ENCODE measurements around the gene VAV2. TPM values are rescaled to one million over a fixed set of nuclear protein-coding genes. Genes with fewer than 3 reads are reported as not detected.

VAV2 gene
- total RNA-seq, 1 donor from 2014 or later: 6.0 TPM

GRCh38 chr9:133874060-133874657 is 118.0 kb downstream of the VAV2 start:
- no peak for DNase-seq

GRCh38 chr9:133873461-133873891 is 118.6 kb downstream of the VAV2 start:
- DNase-seq: peak; percentile 35

- DNase-seq: no peak
Measured at GRCh38 chr9:133873009-133873408, 119.1 kb downstream of the VAV2 start.

GRCh38 chr9:133870598-133871595 is 121.2 kb downstream of the VAV2 start:
- no peak for DNase-seq

- no peak for DNase-seq
Measured at GRCh38 chr9:133869674-133870405, 122.3 kb downstream of the VAV2 start.

DNA sequence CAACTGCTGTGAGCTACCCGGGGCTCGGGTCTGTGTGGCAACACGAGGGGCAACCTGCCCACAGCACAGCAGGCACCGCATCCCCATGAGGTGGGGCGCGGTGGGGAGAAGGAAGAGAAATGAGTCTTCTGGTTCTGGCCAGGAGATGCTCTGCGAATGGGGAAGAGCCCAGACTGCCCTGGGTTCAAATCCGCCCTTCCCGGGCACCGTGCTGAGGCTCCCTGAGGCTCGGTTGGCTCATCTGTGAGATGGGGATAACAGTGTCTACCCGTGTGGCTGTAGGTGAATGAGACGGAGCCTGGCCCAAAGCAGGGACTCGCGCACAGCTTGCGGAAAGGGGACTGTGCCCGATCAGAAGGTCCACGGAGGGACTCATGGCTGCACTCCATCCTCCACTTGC is 123.9 kb downstream of the VAV2 start:
- DNase-seq: no peak

GRCh38 chr9:133866946-133867345 is 125.2 kb downstream of the VAV2 start:
- no peak for DNase-seq

DNA sequence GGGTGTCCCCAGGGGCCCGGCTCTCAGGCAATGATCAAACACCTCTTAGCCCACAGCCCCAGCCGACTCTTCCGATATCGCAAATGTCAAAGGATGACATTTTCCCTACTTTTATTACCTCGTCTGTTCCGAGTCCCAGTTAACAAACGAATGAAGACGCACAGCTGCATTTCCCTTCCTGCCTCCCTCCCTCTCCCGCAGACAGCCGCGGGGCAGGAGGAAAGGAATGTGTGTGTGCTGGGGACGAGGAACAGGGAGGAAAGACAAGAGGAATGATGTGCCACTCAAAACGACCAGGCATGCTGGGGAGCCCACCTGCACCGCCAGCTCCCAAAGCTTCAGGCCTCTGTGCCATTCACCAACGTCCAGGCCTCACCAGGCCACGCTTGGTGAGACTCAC is 128.1 kb downstream of the VAV2 start:
- DNase-seq: no peak

DNA sequence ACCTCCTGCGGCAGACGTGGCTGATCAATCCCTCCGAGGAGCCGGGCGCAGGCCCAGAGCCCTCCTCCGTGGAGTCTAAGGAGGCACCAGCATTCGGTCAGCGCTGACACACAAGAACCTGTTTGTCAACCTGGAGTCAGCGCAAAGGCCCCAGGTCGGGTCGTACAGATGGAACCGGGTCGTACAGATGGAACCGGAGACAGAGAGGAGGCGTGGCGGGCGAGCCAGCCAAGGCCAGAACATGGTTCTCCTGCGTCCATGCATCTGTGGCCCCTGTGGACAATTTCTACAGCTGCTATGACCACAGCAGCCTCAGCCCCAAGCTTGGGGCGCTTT is 128.9 kb downstream of the VAV2 start:
- DNase-seq: no peak

- DNase-seq: no peak
Measured at GRCh38 chr9:133862585-133863256, 129.4 kb downstream of the VAV2 start.

GRCh38 chr9:133861692-133862091 is 130.4 kb downstream of the VAV2 start:
- DNase-seq: no peak

DNA sequence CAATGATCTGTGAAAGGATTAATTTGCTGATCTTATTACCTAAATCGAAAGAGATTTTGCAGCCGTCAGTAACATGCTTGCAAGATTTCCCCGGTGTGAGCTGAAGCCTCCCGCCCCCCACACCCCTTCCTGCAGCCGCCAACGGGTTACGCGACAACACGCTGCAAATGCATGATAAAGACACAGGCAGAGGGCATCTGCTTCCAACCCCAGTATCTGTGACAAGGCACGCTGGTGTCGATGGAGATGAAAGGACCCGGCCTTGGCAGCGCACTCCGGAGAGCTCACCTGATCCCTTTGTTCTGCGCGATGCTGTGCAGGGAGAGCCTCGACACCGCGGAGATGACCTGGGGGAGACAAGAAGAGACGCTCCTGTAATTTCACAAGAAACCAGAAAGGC is 131.0 kb downstream of the VAV2 start:
- no peak for DNase-seq

DNA sequence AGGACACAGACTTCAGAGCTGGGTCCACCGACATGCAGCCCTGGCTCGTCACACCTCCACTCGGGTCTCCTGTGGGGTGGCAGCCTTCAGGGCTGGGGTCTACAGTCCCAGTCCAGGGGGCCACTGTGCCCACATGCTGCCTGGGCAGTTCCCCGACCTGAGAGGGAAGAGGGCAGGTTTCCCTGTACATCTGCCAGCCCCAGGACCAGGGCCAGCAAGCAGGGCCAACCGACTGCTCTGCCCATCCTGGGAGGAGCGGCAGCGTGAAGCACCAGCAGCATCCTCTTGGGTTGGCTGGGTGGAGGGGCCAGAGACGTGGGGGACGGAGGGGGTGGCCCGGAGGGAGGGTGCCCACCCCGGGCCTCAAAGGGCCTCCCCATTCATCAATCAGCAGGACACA is 133.4 kb downstream of the VAV2 start:
- DNase-seq: no peak

DNA sequence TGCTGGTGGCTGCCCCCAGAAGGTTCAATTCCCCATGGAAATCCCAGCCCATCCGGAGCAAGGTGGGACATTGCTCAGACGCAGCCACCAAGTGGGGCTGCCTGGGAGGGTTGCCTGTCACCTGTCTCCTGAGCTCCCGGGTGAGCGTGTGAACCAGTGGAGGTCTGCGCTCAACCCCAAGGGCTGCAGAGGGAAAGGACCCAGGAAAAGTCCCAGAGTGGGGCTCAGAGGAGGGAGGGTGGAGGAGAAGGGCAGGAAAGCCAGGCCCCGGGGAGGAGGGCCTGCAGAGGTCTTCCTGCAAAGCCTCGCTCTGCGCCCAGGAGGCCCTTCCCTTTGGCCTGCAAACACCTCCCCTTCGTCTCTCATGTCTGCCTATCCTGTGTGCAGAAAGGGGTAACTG is 134.5 kb downstream of the VAV2 start:
- no peak for DNase-seq

GRCh38 chr9:133856798-133857197 is 135.3 kb downstream of the VAV2 start:
- no peak for DNase-seq

DNA sequence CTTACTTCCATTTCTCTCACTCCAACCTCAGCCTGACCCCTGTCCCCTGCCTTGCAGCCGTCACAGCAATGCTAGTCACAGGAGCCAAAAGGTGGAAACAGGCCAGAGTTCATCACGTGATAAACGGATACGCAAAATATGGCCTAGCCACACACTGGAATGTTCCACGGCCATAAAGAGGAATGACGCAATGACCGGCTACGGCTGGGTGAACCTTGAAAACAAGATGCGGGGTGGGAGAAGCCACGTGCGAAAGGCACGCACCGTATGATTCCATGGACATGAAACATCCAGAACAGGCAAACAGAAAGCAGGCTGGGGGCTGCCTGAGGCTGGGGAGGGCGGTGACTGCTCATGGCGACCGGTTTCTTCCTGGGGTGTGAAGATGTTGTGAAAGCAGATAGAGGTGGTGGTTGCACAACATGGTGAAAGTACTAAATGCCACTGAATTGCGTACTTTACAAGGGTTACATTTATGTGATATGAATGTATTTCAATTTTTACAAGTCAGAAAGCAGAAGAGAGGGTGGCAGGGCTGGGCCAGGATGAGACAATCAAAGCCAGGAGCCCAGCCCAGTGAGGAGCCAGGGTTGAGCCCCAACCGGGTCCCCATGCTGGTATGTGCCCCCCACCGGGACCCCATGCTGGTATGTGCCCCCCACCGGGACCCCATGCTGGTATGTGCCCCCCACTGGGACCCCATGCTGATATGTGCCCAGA is 136.2 kb downstream of the VAV2 start:
- no peak for DNase-seq

DNA sequence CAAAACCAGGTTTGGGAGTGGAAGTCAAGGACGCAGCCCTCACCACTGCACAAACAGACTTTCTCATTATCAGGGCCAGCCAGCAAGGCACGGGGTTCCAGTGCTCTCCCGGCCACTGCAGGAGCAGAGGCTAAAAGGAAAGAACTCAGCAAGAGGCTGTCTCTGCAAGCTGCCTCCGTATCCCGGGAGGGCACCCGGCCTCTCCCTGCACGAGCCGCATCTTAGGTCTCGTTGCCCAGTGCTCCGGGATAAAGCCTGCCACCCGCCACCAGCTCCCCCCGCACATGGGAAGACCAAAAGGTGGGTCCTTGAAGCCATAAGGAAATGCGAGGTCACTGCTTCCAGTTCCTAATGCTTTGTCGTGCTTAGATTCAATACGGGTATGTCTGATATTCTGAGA is 136.8 kb downstream of the VAV2 start:
- DNase-seq: no peak

DNA sequence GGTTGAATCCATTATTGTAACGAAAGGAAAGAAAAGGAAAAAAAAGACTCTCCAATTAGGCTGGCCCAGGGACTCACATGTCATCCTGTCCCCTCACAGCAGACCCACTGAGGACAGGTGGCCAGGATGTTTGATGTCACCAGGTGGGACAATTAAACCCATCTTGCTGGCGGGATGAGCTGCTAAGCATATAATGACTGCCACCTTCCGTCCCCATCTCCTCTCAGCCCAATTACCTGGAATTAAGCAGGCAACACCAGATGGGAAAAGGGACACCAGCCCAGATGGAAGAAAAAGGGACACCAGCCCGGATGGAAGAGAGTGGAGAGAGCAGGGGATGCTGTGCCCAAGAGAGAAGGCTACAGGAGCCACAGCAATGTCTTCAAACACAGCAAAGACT is 137.4 kb downstream of the VAV2 start:
- no peak for DNase-seq

GRCh38 chr9:133854048-133854447 is 138.1 kb downstream of the VAV2 start:
- DNase-seq: no peak

- DNase-seq: no peak
Measured at GRCh38 chr9:133853331-133853730, 138.8 kb downstream of the VAV2 start.

- DNase-seq: no peak
Measured at GRCh38 chr9:133852431-133852830, 139.7 kb downstream of the VAV2 start.

- DNase-seq: no peak
Measured at GRCh38 chr9:133851693-133852092, 140.4 kb downstream of the VAV2 start.

Data from skin of body (tissue), 2 donors.